Endothelial cell of umbilical vein (primary cell): ENCODE data around the gene CDKN2B-AS1. TPM values are rescaled to one million over a fixed set of nuclear protein-coding genes. Genes with fewer than 3 reads are reported as not detected.

ENCODE experiments used
- BruUV-seq: library from RNA; stranded (reverse); fragments of 400-500 nt; replicated peaks from 2 replicates; lab custom pipeline; 2021; lab: Mats Ljungman, UMichigan
- CTCF ChIA-PET: fragments of 300-600, 350-600 bp; sonication (Branson Sonifier 250); formaldehyde crosslinking; loops from one replicate; lab custom pipeline; 2021; ENCODE audit warnings: antibody characterized with exemption, inconsistent platforms; lab: Charles Lee
- POLR2A ChIA-PET: fragments of 300-600, 350-600 bp; sonication (Branson Sonifier 250); formaldehyde crosslinking; loops from one replicate; lab custom pipeline; 2021; ENCODE audit warnings: antibody characterized with exemption, inconsistent platforms; lab: Charles Lee
- DNase-seq: peaks from one replicate; pipeline ENCODE4 v3.0.0-alpha.2; 2011; ENCODE audit warnings: low read depth, low spot score
- FAIRE-seq: peaks from 2 replicates; lab custom pipeline; 2011; peaks lifted over from hg19 to GRCh38; lab: Jason Lieb, UNC
- H2AFZ ChIP-seq: 2 replicates; pipeline ENCODE4 v1.6.0; 2012; ENCODE audit warnings: low read depth, low read length, control low read depth, inconsistent platforms
- H3K27ac ChIP-seq: 2 replicates; pipeline ENCODE4 v1.5.1; 2011; ENCODE audit warnings: low read depth, mild to moderate bottlenecking, control low read depth, low read length, moderate library complexity; ENCODE audit not compliant: insufficient read depth
- H3K27me3 ChIP-seq, 2 experiments: 2 replicates each; pipeline versions ENCODE4 v1.6.0 to v1.6.1; 2011; ENCODE audit warnings: low read length in 2 of 2, mixed read lengths in 1 of 2; ENCODE audit not compliant: control insufficient read depth in 2 of 2, insufficient read depth in 2 of 2
- H3K36me3 ChIP-seq, 2 experiments: 2 replicates in 1 of 2; 3 replicates in 1 of 2; pipeline ENCODE4 v1.5.1; 2011; ENCODE audit warnings: low read length in 2 of 2, mild to moderate bottlenecking in 1 of 2, moderate library complexity in 1 of 2; ENCODE audit not compliant: control insufficient read depth in 2 of 2, insufficient read depth in 2 of 2; ENCODE audit errors: extremely low read depth in 1 of 2
- H3K4me1 ChIP-seq: 3 replicates; pipeline ENCODE4 v1.5.1; 2011; ENCODE audit warnings: mild to moderate bottlenecking, low read length; ENCODE audit not compliant: control insufficient read depth, insufficient read depth; ENCODE audit errors: extremely low read depth
- H3K4me2 ChIP-seq: 2 replicates; pipeline ENCODE4 v1.6.1; 2011; ENCODE audit warnings: low read length, control low read depth, mixed read lengths; ENCODE audit not compliant: insufficient read depth
- H3K4me3 ChIP-seq, 3 experiments: fragments of 200-600 bp in 1 of 3; sonication (generic), shearing (Covaris generic) in 1 of 3; replicated peaks in 1 of 3; 2 replicates each; pipeline ENCODE4 v1.5.1; 2011 to 2016; ENCODE audit warnings: control low read depth in 3 of 3, low read length in 3 of 3, mild to moderate bottlenecking in 2 of 3, inconsistent platforms in 1 of 3, low read depth in 1 of 3, moderate library complexity in 1 of 3; ENCODE audit not compliant: insufficient read depth in 1 of 3
- H3K79me2 ChIP-seq: 2 replicates; pipeline ENCODE4 v1.6.0; 2012; ENCODE audit warnings: low read length, inconsistent platforms; ENCODE audit not compliant: control insufficient read depth, insufficient read depth
- H3K9ac ChIP-seq: replicated peaks from 2 replicates; pipeline ENCODE3; 2011; ENCODE audit warnings: low read length, control low read depth; ENCODE audit not compliant: insufficient read depth; ENCODE audit errors: extremely low read depth
- H3K9me1 ChIP-seq: replicated peaks from 3 replicates; pipeline ENCODE4 v1.6.0; 2011; ENCODE audit warnings: mild to moderate bottlenecking, low read length; ENCODE audit not compliant: control insufficient read depth, insufficient read depth; ENCODE audit errors: extremely low read depth
- H3K9me3 ChIP-seq: replicated peaks from 2 replicates; pipeline ENCODE4 v1.5.1; 2012; ENCODE audit warnings: low read length, inconsistent platforms; ENCODE audit not compliant: control insufficient read depth, insufficient read depth
- H4K20me1 ChIP-seq: replicated peaks from 2 replicates; pipeline ENCODE3; 2011; ENCODE audit warnings: mild to moderate bottlenecking, low read length; ENCODE audit not compliant: control insufficient read depth, insufficient read depth; ENCODE audit errors: extremely low read depth
- FOS ChIP-seq: IDR thresholded peaks from 2 replicates; pipeline ENCODE4 v1.6.1; 2011; ENCODE audit warnings: mild to moderate bottlenecking, low read length, moderate library complexity, borderline replicate concordance; ENCODE audit not compliant: insufficient read depth
- GATA2 ChIP-seq: IDR thresholded peaks from 2 replicates; pipeline ENCODE4 v1.7.0; 2011; ENCODE audit warnings: low read depth, mild to moderate bottlenecking, moderate library complexity, mixed read lengths, low read length; ENCODE audit not compliant: insufficient read length, insufficient read depth
- MAX ChIP-seq: IDR thresholded peaks from 2 replicates; pipeline ENCODE4 v1.6.1; 2011; ENCODE audit not compliant: insufficient read depth, insufficient read length
- POLR2A ChIP-seq: IDR thresholded peaks from 2 replicates; pipeline ENCODE4 v1.6.1; 2012; ENCODE audit warnings: low read depth, mild to moderate bottlenecking, control low read depth, low read length
- POLR2AphosphoS5 ChIP-seq: IDR thresholded peaks from 2 replicates; pipeline ENCODE4 v1.6.1; 2012; ENCODE audit warnings: low read depth, mild to moderate bottlenecking, control low read depth, low read length, moderate library complexity; ENCODE audit not compliant: insufficient read depth
- dilution Hi-C: fragments of 300-500 bp; cut with MboI; formaldehyde crosslinking; loops from one replicate; pipeline ENCODE4 v1.15.0; 2019; ENCODE audit warnings: low sequenced_read_pairs; ENCODE audit not compliant: extremely low pct_ligation_motif_present
- intact Hi-C: fragments of 100-400 bp; cut with micrococcal nuclease; formaldehyde crosslinking; loops from one replicate; pipeline ENCODE4 v1.10.0; 2022
- polyA plus RNA-seq, 4 experiments: library from polyadenylated mRNA; depleted of rRNA in 3 of 4; stranded (reverse) in 3 of 4; unstranded in 1 of 4; fragments of >200 nt; gene quantifications; 2 replicates each; pipeline versions ENCODE4 v1.2.1 to v1.2.3, GENCODE V29; 2011 to 2012; ENCODE audit warnings: missing spikeins in 1 of 4
- total RNA-seq: library from RNA; stranded (reverse); gene quantifications from 2 replicates; pipeline ENCODE4 v1.2.3, GENCODE V29; 2021

CDKN2B-AS1 gene
- total and polyA plus RNA-seq, 2 donors (not counting 3 experiments of a cell fraction or from before 2014, with no cell fraction given), result 0.44 to 1.9 TPM

- TF ChIP-seq POLR2AphosphoS5, result peak; percentile 52
- peak; percentile 95 for TF ChIP-seq FOS
- TF ChIP-seq MAX, result no peak
- peak; percentile 48 for TF ChIP-seq POLR2A
- TF ChIP-seq GATA2, result peak; percentile 78
- H3K79me2 ChIP-seq, result no peaks in the 10 kb centered on the region
- peak overlapping the region in 1 of 3 experiments; percentile 25 for H3K4me3 ChIP-seq
- dilution Hi-C loops, result no loop called here
- peak overlapping the region; percentile 89 for H3K4me2 ChIP-seq
- ChIA-PET POLR2A (interaction anchor here (0.7 to 1.7 kb wide), 2 partner anchors 41 to 109 kb away, joined by 4 to 7 read pairs; partner anchors contain the start of gene CDKN2B), CTCF (interaction anchor here (0.8 to 5.9 kb wide), 26 partner anchors 9 to 335 kb away, joined by 3 to 138 read pairs (median 4); partner anchors contain the start of genes CDKN2A, CDKN2B, CDKN2B-AS1 and MTAP)
- H4K20me1 ChIP-seq, result no peaks in the 10 kb centered on the region
- DNase-seq (peak; percentile 97), FAIRE-seq (peak; percentile 93)
- H3K36me3 ChIP-seq, result no peaks in the 10 kb centered on the region
- H2AFZ ChIP-seq, result peak overlapping the region; percentile 60
- BruUV-seq, result TSS peak; percentile 90
- H3K27me3 ChIP-seq, result no peaks in the 10 kb centered on the region
- H3K9me3 ChIP-seq, result no peaks in the 10 kb centered on the region
- peak overlapping the region; percentile 96 for H3K27ac ChIP-seq
- intact Hi-C loops, result loop anchor here (1.0 to 5.0 kb wide), 5 partner anchors 14 to 330 kb away; partner anchors contain the start of gene DMRTA1
- H3K4me1 ChIP-seq, result peaks cover 26% of the 10 kb centered on the region
- peak overlapping the region; percentile 81 for H3K9ac ChIP-seq
- no peaks in the 10 kb centered on the region for H3K9me1 ChIP-seq
Observed at GRCh38 chr9:22117511-22118384, 123.2 kb downstream of the CDKN2B-AS1 start.
